ENCODE results near the gene MCCD1. TPM values are rescaled to one million over a fixed set of nuclear protein-coding genes. Genes with fewer than 3 reads are reported as not detected.

MCCD1 gene
- total RNA-seq, 2 experiments from 2014 or later = not detected

Other genes with a start within 250 kb of the MCCD1 start
- 1,000 to 10,000 TPM; 5,415 to 5,542 TPM for gene HLA-B, start 171.8 kb upstream of the MCCD1 start, total RNA-seq
- gene MICA, start 125.4 kb upstream of the MCCD1 start, total RNA-seq = 10 to 100 TPM; 24.1 to 25.8 TPM
- 10 to 100 TPM; 41.5 to 42.8 TPM for gene MICB, start 30.8 kb upstream of the MCCD1 start, total RNA-seq
- gene DDX39B, start 13.0 kb downstream of the MCCD1 start, total RNA-seq = 100 to 1,000 TPM; 531 to 555 TPM
- gene ATP6V1G2, start 17.6 kb downstream of the MCCD1 start, total RNA-seq = 1 to 10 TPM; 4.5 to 5.5 TPM
- gene NFKBIL1, start 18.6 kb downstream of the MCCD1 start, total RNA-seq = 10 to 100 TPM; 15.4 to 17.6 TPM
- gene LTA, start 43.3 kb downstream of the MCCD1 start, total RNA-seq = 10 to 100 TPM; 15.2 to 16.7 TPM
- gene TNF, start 46.6 kb downstream of the MCCD1 start, total RNA-seq = 10 to 100 TPM; 18.5 to 18.6 TPM
- gene LTB, start 53.5 kb downstream of the MCCD1 start, total RNA-seq = 100 to 1,000 TPM; 426 to 431 TPM
- gene LST1, start 57.3 kb downstream of the MCCD1 start, total RNA-seq = 100 to 1,000 TPM in 1 of 2 experiments, 10 to 100 TPM in 1; 91.8 to 105 TPM
- gene NCR3, start 64.0 kb downstream of the MCCD1 start, total RNA-seq = 10 to 100 TPM; 69.7 to 70.0 TPM
- 100 to 1,000 TPM; 117 to 118 TPM for gene AIF1, start 86.3 kb downstream of the MCCD1 start, total RNA-seq
- 100 to 1,000 TPM; 257 to 278 TPM for gene PRRC2A, start 91.8 kb downstream of the MCCD1 start, total RNA-seq
- 100 to 1,000 TPM; 242 to 251 TPM for gene BAG6, start 123.7 kb downstream of the MCCD1 start, total RNA-seq
- 1 to 10 TPM; 3.1 to 4.6 TPM for gene APOM, start 126.9 kb downstream of the MCCD1 start, total RNA-seq
- 10 to 100 TPM; 30.7 to 32.2 TPM for gene C6orf47, start 131.8 kb downstream of the MCCD1 start, total RNA-seq
- 10 to 100 TPM; 30.7 to 32.0 TPM for gene GPANK1, start 136.0 kb downstream of the MCCD1 start, total RNA-seq
- gene CSNK2B, start 137.1 kb downstream of the MCCD1 start, total RNA-seq = 100 to 1,000 TPM; 206 to 216 TPM
- gene LY6G5B, start 141.0 kb downstream of the MCCD1 start, total RNA-seq = 10 to 100 TPM; 33.8 to 36.4 TPM
- 1 to 10 TPM; 3.5 to 4.6 TPM for gene LY6G5C, start 152.1 kb downstream of the MCCD1 start, total RNA-seq
- gene ABHD16A, start 174.4 kb downstream of the MCCD1 start, total RNA-seq = 10 to 100 TPM; 57.8 to 64.0 TPM
- not detected for gene LY6G6F, start 177.9 kb downstream of the MCCD1 start, total RNA-seq
- not detected for gene LY6G6D, start 186.4 kb downstream of the MCCD1 start, total RNA-seq
- gene LY6G6C, start 192.8 kb downstream of the MCCD1 start, total RNA-seq = not detected
- gene MPIG6B, start 194.4 kb downstream of the MCCD1 start, total RNA-seq = 1 to 10 TPM; 1.2 to 1.5 TPM
- gene DDAH2, start 200.3 kb downstream of the MCCD1 start, total RNA-seq = 10 to 100 TPM; 28.3 to 29.1 TPM
- gene CLIC1, start 207.6 kb downstream of the MCCD1 start, total RNA-seq = 100 to 1,000 TPM; 425 to 456 TPM
- gene MSH5, start 211.0 kb downstream of the MCCD1 start, total RNA-seq = 10 to 100 TPM; 59.2 to 68.2 TPM
- 10 to 100 TPM; 13.1 to 18.1 TPM for gene SAPCD1, start 233.7 kb downstream of the MCCD1 start, total RNA-seq
- gene VWA7, start 248.4 kb downstream of the MCCD1 start, total RNA-seq = 1 to 10 TPM; 5.2 to 5.7 TPM